ENCODE data around the gene LOX.
"Not testable (repeated sequence)": the region's sequence is repeated elsewhere in the genome, so short reads cannot be mapped to it uniquely, and the experiment has no call there.

Gene LOX

DNA sequence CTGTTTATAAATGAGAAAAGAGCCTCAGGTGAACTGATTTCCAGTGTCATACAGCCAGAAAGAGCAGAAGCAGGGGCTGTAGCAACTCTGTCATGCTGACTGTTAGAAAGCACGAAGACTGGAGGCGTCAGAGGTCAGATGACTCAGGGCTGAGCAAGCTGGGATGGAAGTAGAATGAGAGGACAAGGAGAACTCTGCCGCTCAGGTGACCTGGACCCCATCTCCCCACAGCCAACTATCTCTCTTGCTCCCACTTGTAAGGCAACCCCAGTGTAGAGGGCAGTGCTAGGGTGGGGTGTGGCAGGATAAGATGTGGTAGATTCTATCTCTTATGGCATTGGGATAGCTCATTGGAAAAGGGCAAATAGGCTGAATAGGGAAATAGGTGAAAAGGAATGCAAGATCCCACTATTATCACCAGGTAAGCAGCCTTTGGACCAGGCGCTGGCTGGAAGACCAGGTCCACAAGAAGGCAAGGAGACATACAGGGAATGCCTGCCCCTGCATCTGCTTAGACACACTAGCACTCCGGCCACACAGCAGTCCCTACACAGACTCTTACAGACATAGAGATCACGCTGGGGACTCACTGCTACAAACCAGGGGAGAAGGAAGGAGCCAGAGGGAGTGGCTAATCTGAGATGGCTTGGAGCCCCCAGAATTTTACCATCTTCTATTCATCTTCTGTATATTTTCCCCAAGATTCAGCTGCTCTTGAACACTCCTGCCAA is 21.2 kb upstream of the LOX start:
- DNase-seq (ENCODE audit: low read depth): no peak
- TF ChIP-seq, protein P1, sequence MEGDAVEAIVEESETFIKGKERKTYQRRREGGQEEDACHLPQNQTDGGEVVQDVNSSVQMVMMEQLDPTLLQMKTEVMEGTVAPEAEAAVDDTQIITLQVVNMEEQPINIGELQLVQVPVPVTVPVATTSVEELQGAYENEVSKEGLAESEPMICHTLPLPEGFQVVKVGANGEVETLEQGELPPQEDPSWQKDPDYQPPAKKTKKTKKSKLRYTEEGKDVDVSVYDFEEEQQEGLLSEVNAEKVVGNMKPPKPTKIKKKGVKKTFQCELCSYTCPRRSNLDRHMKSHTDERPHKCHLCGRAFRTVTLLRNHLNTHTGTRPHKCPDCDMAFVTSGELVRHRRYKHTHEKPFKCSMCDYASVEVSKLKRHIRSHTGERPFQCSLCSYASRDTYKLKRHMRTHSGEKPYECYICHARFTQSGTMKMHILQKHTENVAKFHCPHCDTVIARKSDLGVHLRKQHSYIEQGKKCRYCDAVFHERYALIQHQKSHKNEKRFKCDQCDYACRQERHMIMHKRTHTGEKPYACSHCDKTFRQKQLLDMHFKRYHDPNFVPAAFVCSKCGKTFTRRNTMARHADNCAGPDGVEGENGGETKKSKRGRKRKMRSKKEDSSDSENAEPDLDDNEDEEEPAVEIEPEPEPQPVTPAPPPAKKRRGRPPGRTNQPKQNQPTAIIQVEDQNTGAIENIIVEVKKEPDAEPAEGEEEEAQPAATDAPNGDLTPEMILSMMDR (IDR thresholded peaks at IDR 0.05; ENCODE audit: control insufficient read depth, extremely low read depth, insufficient read depth): no peak
- no peak overlapping the region for H3K4me3 ChIP-seq (ENCODE audit: low read depth, low read length)

DNA sequence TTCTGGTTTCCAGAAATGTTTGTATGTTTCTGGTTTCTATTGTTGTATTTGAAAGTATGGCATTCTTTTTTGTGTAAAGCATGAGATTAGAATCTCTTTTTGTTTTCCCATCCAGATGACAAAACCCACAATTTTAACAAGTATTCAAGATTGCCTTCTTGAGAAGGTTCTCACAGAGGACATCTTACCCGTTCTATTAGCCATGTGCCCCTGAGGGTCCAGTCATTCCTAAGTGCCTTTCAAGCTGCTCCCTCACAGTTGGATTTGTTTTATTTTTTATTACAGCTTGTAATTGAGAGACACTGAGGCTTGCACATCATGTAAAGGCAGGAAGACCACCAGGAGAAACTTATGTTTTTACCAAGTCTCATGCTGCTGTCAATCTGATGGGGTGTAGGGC is 19.3 kb upstream of the LOX start:
- DNase-seq (ENCODE audit: low read depth): no peak
- H3K4me3 ChIP-seq (ENCODE audit: low read depth, low read length): no peak overlapping the region
- TF ChIP-seq, protein P1 (IDR thresholded peaks at IDR 0.05; ENCODE audit: control insufficient read depth, extremely low read depth, insufficient read depth): no peak

DNA sequence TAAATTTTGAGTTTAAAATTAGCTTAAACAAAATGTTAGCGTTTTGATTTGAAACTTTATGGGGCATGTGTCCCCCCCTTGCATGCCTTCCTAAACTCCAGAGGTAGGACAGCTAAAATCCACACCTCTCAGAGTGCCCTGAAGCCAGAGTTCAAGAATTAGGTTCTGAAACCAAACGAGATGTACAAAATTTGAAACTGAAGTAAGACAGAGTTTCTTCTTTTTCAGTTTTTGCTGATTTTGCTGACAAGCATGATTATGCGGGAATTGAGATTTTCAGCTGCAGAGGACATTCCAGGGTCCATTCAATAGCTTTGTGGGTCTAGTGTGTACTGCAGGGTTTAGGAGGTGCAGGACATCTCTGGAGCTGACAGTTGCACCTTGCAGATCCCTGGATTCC is 17.1 kb upstream of the LOX start:
- no peak overlapping the region for H3K4me3 ChIP-seq (ENCODE audit: low read depth, low read length)
- no peak for DNase-seq (ENCODE audit: low read depth)
- TF ChIP-seq, protein P1 (IDR thresholded peaks at IDR 0.05; ENCODE audit: control insufficient read depth, extremely low read depth, insufficient read depth): no peak

DNA sequence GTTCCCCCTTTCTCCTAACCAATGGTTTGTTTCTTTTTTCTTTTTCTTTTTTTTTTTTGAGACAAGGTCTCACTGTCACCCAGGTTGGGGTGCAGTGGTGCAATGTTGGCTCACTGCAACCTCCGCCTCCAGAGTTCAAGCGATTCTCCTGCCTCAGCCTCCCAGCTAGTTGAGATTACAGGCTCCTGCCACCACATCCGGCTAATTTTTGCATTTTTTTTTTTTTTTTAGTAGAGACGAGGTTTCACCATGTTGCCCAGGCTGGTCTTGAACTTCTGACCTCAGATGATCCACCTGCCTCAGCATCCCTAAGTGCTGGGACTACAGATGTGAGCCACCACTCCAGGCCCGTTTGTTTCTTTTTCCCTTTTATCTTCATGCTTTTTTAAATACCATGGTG is 16.2 kb upstream of the LOX start:
- not testable (repeated sequence) for H3K4me3 ChIP-seq (ENCODE audit: low read depth, low read length); DNase-seq (ENCODE audit: low read depth)

DNA sequence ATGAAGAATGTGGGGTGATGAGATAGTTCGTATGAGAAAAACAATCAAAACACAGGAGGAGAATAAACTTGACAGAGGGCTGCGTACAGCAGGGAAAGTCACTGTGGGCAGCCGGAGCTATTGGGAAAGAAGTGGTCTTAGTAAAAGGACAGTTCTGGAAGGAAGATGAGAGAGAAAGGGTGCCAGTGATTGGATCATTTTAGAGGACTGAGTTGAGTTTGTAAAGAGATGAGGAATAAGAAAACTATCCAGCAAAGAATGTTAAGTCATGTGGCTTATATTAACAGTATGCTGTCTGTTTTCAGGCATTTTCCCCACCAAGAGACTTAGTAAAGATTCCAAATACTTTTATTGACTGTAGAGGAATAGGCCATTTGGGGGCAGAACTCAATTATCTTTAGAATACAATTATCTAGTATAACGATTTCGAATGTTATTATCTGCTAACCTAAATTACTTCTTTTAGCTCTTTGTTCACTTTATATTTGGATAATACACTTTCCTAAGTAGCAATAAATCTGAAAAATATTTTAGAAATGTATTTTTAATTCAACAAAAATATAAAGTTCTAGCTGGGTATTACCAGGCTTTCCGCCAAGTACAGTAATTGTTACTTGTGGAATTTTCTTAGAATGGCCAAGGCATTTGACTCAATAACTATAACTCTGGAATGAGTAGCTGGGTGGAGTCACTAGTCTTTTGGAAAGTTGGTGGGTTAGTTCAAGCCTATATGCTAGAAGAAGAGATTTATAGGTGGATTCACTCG is 15.5 kb upstream of the LOX start:
- TF ChIP-seq, protein P1 (IDR thresholded peaks at IDR 0.05; ENCODE audit: control insufficient read depth, extremely low read depth, insufficient read depth): no peak
- H3K4me3 ChIP-seq (ENCODE audit: low read depth, low read length): no peak overlapping the region
- DNase-seq (ENCODE audit: low read depth): no peak

DNA sequence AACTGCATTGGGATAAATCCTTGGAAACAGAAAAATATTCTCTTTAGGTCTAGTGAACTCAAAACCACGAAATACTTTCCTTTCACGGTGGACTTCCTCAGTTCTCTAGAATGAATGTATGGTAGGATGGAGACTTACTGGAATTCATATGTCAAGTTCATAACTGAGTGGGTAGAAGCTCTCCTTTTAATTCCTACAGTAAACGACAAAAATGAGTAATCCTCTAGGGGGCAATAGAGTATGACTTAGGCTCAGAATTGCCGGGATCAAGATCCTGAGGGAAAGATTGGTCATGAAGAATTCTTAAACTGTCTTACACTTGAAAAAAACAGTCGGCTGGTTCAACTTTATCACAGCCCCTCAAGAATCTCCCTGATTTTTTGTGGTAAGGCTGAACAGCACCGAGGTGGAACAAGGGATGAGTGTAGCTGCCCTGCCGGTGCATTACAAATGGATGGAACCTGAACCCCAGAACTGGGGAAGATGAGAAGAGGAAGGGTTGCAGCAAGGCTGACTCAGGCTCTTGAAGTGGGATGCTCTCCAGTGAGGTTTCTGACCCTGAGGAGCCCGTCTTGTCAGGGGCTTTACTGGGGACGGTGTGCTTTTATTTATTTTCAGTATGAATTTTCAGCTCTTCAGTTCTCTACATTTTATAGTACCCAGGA is 14.0 kb upstream of the LOX start:
- H3K4me3 ChIP-seq (ENCODE audit: low read depth, low read length): no peak overlapping the region
- no peak for DNase-seq (ENCODE audit: low read depth)
- TF ChIP-seq, protein P1 (IDR thresholded peaks at IDR 0.05; ENCODE audit: control insufficient read depth, extremely low read depth, insufficient read depth): peak; percentile 48
